WTC11 (cell line): ENCODE data around the gene NIN. TPM values are rescaled to one million over a fixed set of nuclear protein-coding genes. Genes with fewer than 3 reads are reported as not detected.

Source experiments
- ATAC-seq: fragments of 200-7000 bp; cut with Tn5 transposase; 2 replicates; pipeline ENCODE4 v1.10.0; 2021; ENCODE audit warnings: mild to moderate bottlenecking, moderate library complexity
- CTCF ChIA-PET: fragments of 300-600 bp; sonication (Branson Sonifier 250); formaldehyde crosslinking; loops from one replicate; lab custom pipeline; 2021; ENCODE audit warnings: antibody characterized with exemption; lab: Charles Lee
- POLR2A ChIA-PET: fragments of 350-600 bp; sonication (Branson Sonifier 250); formaldehyde crosslinking; loops from one replicate; lab custom pipeline; 2021; ENCODE audit warnings: antibody characterized with exemption; lab: Charles Lee
- DNase-seq: peaks from one replicate; pipeline ENCODE4 v3.0.0; 2021; ENCODE audit warnings: low spot score
- H3K27ac Mint-ChIP-seq: 2 replicates; pipeline ENCODE4 v1.8.0; 2021; ENCODE audit warnings: mixed read lengths
- H3K27me3 Mint-ChIP-seq: 2 replicates; pipeline ENCODE4 v1.8.0; 2021; ENCODE audit warnings: low read depth, mild to moderate bottlenecking, moderate library complexity, mixed read lengths
- H3K36me3 Mint-ChIP-seq: 2 replicates; pipeline ENCODE4 v1.8.0; 2021; ENCODE audit warnings: mixed read lengths
- H3K4me1 Mint-ChIP-seq: 2 replicates; pipeline ENCODE4 v1.8.0; 2022; ENCODE audit warnings: mixed read lengths
- H3K4me3 Mint-ChIP-seq: 2 replicates; pipeline ENCODE4 v1.8.0; 2021; ENCODE audit warnings: mild to moderate bottlenecking, moderate library complexity, mixed read lengths
- H3K9me3 Mint-ChIP-seq: 2 replicates; pipeline ENCODE4 v1.8.0; 2021; ENCODE audit warnings: mixed read lengths
- CBFB ChIP-seq: sonication (generic); formaldehyde crosslinking; IDR thresholded peaks from 2 replicates; pipeline ENCODE4 v1.8.1; 2022; ENCODE audit warnings: mild to moderate bottlenecking, low read depth, missing genetic modification reagents
- CREB1 ChIP-seq: sonication (generic); formaldehyde crosslinking; IDR thresholded peaks from 2 replicates; pipeline ENCODE4 v1.8.0; 2023; ENCODE audit warnings: mild to moderate bottlenecking, missing genetic modification reagents
- EMX1 ChIP-seq: fragments of 250-450 bp; sonication (Bioruptor Pico); IDR thresholded peaks from 2 replicates; pipeline ENCODE4 v1.8.0; 2021; ENCODE audit warnings: mild to moderate bottlenecking
- FOXJ3 ChIP-seq: sonication (generic); formaldehyde crosslinking; IDR thresholded peaks from 2 replicates; pipeline ENCODE4 v1.9.0; 2021; ENCODE audit warnings: missing genetic modification reagents, mild to moderate bottlenecking, borderline replicate concordance
- GABPB1 ChIP-seq: sonication (generic); formaldehyde crosslinking; IDR thresholded peaks from 2 replicates; pipeline ENCODE4 v1.8.1; 2023; ENCODE audit warnings: mild to moderate bottlenecking, missing genetic modification reagents
- GTF2I ChIP-seq: fragments of 250-450 bp; sonication (Bioruptor Pico); conservative IDR thresholded peaks from 2 replicates; pipeline ENCODE4 v1.4.0; 2021; ENCODE audit warnings: mild to moderate bottlenecking
- HMGA2 ChIP-seq: fragments of 250-450 bp; sonication (Bioruptor Pico); IDR thresholded peaks from 2 replicates; pipeline ENCODE4 v1.4.0; 2021; ENCODE audit warnings: mild to moderate bottlenecking, moderate library complexity
- NFATC4 ChIP-seq: fragments of 250-450 bp; sonication (Bioruptor Pico); IDR thresholded peaks from 2 replicates; pipeline ENCODE4 v1.9.0; 2021; ENCODE audit warnings: mild to moderate bottlenecking
- OVOL2 ChIP-seq: fragments of 250-450 bp; sonication (Bioruptor Pico); IDR thresholded peaks from 2 replicates; pipeline ENCODE4 v1.9.0; 2021; ENCODE audit warnings: mild to moderate bottlenecking, borderline replicate concordance
- SMAD3 ChIP-seq: sonication (generic); formaldehyde crosslinking; IDR thresholded peaks from 2 replicates; pipeline ENCODE4 v1.8.0; 2022; ENCODE audit warnings: missing genetic modification reagents, mild to moderate bottlenecking, borderline replicate concordance
- ZNF317 ChIP-seq: sonication (generic); formaldehyde crosslinking; IDR thresholded peaks from 2 replicates; pipeline ENCODE4 v1.8.1; 2023; ENCODE audit warnings: low read depth, mild to moderate bottlenecking, moderate library complexity, missing genetic modification reagents, borderline replicate concordance
- ZNF396 ChIP-seq: fragments of 250-450 bp; sonication (Bioruptor Pico); IDR thresholded peaks from 2 replicates; pipeline ENCODE4 v1.8.0; 2021; ENCODE audit warnings: mild to moderate bottlenecking, moderate library complexity, borderline replicate concordance
- total RNA-seq: library from RNA; stranded (reverse); gene quantifications from 3 replicates; pipeline ENCODE4 v1.2.3, GENCODE V29; 2021
- TF ChIP-seq, protein P1 (sequence below): sonication (generic); formaldehyde crosslinking; IDR thresholded peaks from 2 replicates; pipeline ENCODE4 v1.8.1; 2023; ENCODE audit warnings: mild to moderate bottlenecking, moderate library complexity, missing genetic modification reagents
- TF ChIP-seq, protein P2 (sequence below): fragments of 250-450 bp; sonication (Bioruptor Pico); conservative IDR thresholded peaks from 2 replicates; pipeline ENCODE4 v1.9.0; 2021; ENCODE audit warnings: mild to moderate bottlenecking
- TF ChIP-seq, protein P3 (sequence below): fragments of 250-450 bp; sonication (Bioruptor Pico); IDR thresholded peaks from 2 replicates; pipeline ENCODE4 v1.8.0; 2021; ENCODE audit warnings: mild to moderate bottlenecking
- TF ChIP-seq, protein P4 (sequence below): sonication (generic); formaldehyde crosslinking; IDR thresholded peaks from 2 replicates; pipeline ENCODE4 v1.8.0; 2022; ENCODE audit warnings: mild to moderate bottlenecking, missing genetic modification reagents
- TF ChIP-seq, protein P5 (sequence below): sonication (generic); formaldehyde crosslinking; conservative IDR thresholded peaks from 2 replicates; pipeline ENCODE4 v1.8.1; 2022; ENCODE audit warnings: mild to moderate bottlenecking, missing genetic modification reagents
- TF ChIP-seq, protein P6 (sequence below): fragments of 250-450 bp; sonication (Bioruptor Pico); IDR thresholded peaks from 2 replicates; pipeline ENCODE4 v1.9.0; 2021; ENCODE audit warnings: mild to moderate bottlenecking, borderline replicate concordance
- TF ChIP-seq, protein P7 (sequence below): sonication (generic); formaldehyde crosslinking; IDR thresholded peaks from 2 replicates; pipeline ENCODE4 v1.8.0; 2023; ENCODE audit warnings: mild to moderate bottlenecking, missing genetic modification reagents
- TF ChIP-seq, protein P8 (sequence below): fragments of 250-450 bp; sonication (Bioruptor Pico); IDR thresholded peaks from 2 replicates; pipeline ENCODE4 v1.9.0; 2021; ENCODE audit warnings: moderate library complexity, mild to moderate bottlenecking, inconsistent platforms, borderline replicate concordance

NIN gene
- total RNA-seq, 1 experiment from 2014 or later = 23.8 TPM

DNA sequence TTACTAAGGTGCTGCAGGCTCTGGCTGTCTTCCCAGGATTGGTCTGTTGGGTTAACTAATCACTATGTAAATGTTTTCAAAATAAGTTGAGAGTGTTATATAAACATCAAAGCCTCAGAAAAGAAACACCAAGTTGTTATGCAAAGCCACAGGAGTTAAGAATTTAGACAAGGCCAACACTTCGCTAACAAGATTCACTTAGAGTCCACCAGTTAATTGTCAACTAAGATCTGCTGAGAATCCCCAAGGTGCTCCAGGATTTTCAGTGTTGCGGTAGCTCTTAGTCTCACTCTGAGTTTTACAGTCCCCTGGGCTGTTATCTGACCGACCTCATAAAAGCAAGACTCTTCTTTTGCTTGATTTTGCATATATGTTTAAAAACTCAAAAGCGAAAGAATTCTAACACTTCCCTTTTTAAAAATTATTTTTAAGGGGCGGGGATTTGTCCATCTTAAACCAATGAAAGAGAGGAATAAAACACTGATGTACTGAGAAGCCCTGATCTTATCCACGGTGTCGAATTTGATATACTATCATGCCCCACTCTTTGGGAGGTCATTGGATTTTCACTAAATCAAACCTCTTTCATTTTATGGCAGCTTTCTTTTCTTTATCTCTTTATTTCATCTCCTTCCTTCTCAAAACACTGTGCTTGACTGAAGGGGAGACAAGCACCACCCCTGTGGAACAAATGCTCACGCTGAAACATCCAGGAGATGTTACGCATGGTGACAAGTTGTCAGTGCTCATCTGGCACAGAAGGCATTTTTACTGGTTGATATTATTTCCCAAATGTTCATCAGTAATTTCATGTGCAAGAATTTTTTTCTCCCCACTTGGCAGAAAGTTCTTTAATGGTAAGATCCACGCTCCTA, 7.0 kb downstream of the NIN start:
- CTCF ChIA-PET = interaction anchor here (2.0 kb wide), 1 partner anchor 36 kb away, joined by 5 read pairs; no protein-coding TSS in a partner anchor
- no peak overlapping the region for H3K27ac Mint-ChIP-seq
- peaks cover 10% of the 10 kb centered on the region; the same call in 1 of the 2 replicates for H3K36me3 Mint-ChIP-seq

More for the DNA sequence above, 7.0 kb downstream of the NIN start:
- Mint-ChIP-seq H3K9me3 (no peaks in the 10 kb centered on the region), H3K27me3 (peaks cover 79% of the 10 kb centered on the region), H3K4me1 (peaks cover 61% of the 10 kb centered on the region), H3K4me3 (no peak overlapping the region)
- ATAC-seq = peak; percentile 30; the same call in 1 of the 2 replicates
- no peak for DNase-seq
- POLR2A ChIA-PET = interaction anchor here (1.1 kb wide), 1 partner anchor 21 kb away, joined by 4 read pairs; no protein-coding TSS in a partner anchor
- TF ChIP-seq, protein P1, sequence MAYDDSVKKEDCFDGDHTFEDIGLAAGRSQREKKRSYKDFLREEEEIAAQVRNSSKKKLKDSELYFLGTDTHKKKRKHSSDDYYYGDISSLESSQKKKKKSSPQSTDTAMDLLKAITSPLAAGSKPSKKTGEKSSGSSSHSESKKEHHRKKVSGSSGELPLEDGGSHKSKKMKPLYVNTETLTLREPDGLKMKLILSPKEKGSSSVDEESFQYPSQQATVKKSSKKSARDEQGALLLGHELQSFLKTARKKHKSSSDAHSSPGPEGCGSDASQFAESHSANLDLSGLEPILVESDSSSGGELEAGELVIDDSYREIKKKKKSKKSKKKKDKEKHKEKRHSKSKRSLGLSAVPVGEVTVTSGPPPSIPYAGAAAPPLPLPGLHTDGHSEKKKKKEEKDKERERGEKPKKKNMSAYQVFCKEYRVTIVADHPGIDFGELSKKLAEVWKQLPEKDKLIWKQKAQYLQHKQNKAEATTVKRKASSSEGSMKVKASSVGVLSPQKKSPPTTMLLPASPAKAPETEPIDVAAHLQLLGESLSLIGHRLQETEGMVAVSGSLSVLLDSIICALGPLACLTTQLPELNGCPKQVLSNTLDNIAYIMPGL (CRISPR knock-in tag) = no peak
- TF ChIP-seq CBFB (CRISPR knock-in tag) = no peak
- TF ChIP-seq EMX1 = no peak
- TF ChIP-seq CREB1 = no peak
- TF ChIP-seq ZNF396 (CRISPR knock-in tag) = no peak
- no peak for TF ChIP-seq HMGA2 (CRISPR knock-in tag)
- TF ChIP-seq, protein P2, sequence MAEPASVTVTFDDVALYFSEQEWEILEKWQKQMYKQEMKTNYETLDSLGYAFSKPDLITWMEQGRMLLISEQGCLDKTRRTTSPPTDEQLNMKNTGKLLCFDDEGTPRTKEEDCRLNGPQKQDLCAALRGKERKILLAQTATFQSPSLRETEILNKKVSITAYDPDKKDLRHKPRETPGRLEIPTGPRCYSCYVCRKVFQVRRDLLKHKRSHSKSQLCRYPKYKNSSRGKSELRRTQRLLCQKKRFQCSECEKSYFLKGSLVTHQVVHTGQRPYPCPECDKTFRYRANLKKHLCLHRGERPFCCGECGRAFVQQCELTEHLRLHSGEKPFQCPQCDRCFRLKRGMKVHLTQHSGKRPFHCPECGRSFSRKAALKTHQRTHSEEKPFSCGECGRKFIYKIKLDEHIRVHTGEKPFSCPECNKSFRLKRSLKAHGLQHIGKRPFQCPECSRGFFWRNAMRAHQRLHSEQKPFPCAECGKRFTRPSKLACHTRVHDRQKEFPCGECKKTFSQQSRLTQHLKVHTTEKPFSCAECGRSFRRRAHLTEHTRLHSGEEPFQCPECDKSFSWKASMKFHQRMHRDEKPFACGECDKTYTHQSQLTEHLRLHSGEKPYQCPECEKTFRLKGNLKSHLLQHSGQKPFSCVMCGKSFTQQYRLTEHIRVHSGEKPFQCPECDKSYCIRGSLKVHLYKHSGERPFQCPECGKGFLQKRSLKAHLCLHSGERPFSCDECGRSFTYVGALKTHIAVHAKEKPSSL = no peak
- TF ChIP-seq, protein P3, sequence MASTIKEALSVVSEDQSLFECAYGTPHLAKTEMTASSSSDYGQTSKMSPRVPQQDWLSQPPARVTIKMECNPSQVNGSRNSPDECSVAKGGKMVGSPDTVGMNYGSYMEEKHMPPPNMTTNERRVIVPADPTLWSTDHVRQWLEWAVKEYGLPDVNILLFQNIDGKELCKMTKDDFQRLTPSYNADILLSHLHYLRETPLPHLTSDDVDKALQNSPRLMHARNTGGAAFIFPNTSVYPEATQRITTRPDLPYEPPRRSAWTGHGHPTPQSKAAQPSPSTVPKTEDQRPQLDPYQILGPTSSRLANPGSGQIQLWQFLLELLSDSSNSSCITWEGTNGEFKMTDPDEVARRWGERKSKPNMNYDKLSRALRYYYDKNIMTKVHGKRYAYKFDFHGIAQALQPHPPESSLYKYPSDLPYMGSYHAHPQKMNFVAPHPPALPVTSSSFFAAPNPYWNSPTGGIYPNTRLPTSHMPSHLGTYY (CRISPR knock-in tag) = no peak
- TF ChIP-seq GABPB1 (CRISPR knock-in tag) = no peak
- TF ChIP-seq FOXJ3 (CRISPR knock-in tag) = no peak
- no peak for TF ChIP-seq GTF2I (CRISPR knock-in tag)
- TF ChIP-seq, protein P4, sequence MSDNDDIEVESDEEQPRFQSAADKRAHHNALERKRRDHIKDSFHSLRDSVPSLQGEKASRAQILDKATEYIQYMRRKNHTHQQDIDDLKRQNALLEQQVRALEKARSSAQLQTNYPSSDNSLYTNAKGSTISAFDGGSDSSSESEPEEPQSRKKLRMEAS (CRISPR knock-in tag) = no peak
- TF ChIP-seq, protein P5, sequence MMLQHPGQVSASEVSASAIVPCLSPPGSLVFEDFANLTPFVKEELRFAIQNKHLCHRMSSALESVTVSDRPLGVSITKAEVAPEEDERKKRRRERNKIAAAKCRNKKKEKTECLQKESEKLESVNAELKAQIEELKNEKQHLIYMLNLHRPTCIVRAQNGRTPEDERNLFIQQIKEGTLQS (CRISPR knock-in tag) = no peak
- TF ChIP-seq, protein P6, sequence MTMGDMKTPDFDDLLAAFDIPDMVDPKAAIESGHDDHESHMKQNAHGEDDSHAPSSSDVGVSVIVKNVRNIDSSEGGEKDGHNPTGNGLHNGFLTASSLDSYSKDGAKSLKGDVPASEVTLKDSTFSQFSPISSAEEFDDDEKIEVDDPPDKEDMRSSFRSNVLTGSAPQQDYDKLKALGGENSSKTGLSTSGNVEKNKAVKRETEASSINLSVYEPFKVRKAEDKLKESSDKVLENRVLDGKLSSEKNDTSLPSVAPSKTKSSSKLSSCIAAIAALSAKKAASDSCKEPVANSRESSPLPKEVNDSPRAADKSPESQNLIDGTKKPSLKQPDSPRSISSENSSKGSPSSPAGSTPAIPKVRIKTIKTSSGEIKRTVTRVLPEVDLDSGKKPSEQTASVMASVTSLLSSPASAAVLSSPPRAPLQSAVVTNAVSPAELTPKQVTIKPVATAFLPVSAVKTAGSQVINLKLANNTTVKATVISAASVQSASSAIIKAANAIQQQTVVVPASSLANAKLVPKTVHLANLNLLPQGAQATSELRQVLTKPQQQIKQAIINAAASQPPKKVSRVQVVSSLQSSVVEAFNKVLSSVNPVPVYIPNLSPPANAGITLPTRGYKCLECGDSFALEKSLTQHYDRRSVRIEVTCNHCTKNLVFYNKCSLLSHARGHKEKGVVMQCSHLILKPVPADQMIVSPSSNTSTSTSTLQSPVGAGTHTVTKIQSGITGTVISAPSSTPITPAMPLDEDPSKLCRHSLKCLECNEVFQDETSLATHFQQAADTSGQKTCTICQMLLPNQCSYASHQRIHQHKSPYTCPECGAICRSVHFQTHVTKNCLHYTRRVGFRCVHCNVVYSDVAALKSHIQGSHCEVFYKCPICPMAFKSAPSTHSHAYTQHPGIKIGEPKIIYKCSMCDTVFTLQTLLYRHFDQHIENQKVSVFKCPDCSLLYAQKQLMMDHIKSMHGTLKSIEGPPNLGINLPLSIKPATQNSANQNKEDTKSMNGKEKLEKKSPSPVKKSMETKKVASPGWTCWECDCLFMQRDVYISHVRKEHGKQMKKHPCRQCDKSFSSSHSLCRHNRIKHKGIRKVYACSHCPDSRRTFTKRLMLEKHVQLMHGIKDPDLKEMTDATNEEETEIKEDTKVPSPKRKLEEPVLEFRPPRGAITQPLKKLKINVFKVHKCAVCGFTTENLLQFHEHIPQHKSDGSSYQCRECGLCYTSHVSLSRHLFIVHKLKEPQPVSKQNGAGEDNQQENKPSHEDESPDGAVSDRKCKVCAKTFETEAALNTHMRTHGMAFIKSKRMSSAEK (CRISPR knock-in tag) = no peak
- TF ChIP-seq, protein P7, sequence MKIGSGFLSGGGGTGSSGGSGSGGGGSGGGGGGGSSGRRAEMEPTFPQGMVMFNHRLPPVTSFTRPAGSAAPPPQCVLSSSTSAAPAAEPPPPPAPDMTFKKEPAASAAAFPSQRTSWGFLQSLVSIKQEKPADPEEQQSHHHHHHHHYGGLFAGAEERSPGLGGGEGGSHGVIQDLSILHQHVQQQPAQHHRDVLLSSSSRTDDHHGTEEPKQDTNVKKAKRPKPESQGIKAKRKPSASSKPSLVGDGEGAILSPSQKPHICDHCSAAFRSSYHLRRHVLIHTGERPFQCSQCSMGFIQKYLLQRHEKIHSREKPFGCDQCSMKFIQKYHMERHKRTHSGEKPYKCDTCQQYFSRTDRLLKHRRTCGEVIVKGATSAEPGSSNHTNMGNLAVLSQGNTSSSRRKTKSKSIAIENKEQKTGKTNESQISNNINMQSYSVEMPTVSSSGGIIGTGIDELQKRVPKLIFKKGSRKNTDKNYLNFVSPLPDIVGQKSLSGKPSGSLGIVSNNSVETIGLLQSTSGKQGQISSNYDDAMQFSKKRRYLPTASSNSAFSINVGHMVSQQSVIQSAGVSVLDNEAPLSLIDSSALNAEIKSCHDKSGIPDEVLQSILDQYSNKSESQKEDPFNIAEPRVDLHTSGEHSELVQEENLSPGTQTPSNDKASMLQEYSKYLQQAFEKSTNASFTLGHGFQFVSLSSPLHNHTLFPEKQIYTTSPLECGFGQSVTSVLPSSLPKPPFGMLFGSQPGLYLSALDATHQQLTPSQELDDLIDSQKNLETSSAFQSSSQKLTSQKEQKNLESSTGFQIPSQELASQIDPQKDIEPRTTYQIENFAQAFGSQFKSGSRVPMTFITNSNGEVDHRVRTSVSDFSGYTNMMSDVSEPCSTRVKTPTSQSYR (CRISPR knock-in tag) = no peak
- TF ChIP-seq, protein P8, sequence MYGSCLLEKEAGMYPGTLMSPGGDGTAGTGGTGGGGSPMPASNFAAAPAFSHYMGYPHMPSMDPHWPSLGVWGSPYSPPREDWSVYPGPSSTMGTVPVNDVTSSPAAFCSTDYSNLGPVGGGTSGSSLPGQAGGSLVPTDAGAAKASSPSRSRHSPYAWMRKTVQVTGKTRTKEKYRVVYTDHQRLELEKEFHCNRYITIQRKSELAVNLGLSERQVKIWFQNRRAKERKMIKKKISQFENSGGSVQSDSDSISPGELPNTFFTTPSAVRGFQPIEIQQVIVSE (CRISPR knock-in tag) = no peak
- TF ChIP-seq OVOL2 = no peak
- no peak for TF ChIP-seq ZNF317 (CRISPR knock-in tag)
- no peak for TF ChIP-seq NFATC4 (CRISPR knock-in tag)
- TF ChIP-seq SMAD3 = no peak
